SK-N-SH treated with all-trans-retinoic acid at 6 μM for 48 hours (cell line): ENCODE data around the gene UBASH3A.

Experiments
- ATAC-seq: fragments of 200-7000 bp; cut with Tn5 transposase; 3 replicates; pipeline ENCODE4 v1.9.1; 2020; ENCODE audit warnings: mild to moderate bottlenecking, moderate library complexity
- BACH2 ChIP-seq: fragments of 250-450 bp; sonication (Bioruptor Pico); IDR thresholded peaks from 2 replicates; pipeline ENCODE4 v1.9.0; 2021; ENCODE audit warnings: mild to moderate bottlenecking, borderline replicate concordance
- CREB5 ChIP-seq: fragments of 250-450 bp; sonication (Bioruptor Pico); IDR thresholded peaks from 2 replicates; pipeline ENCODE4 v1.5.1; 2020; ENCODE audit warnings: low read depth, mild to moderate bottlenecking, moderate library complexity
- CSDC2 ChIP-seq: fragments of 250-450 bp; sonication (Bioruptor Pico); IDR thresholded peaks from 2 replicates; pipeline ENCODE4 v1.5.0; 2020; ENCODE audit warnings: mild to moderate bottlenecking, moderate library complexity
- CSRNP3 ChIP-seq: fragments of 250-450 bp; sonication (Bioruptor Pico); IDR thresholded peaks from 2 replicates; pipeline ENCODE4 v1.5.1; 2021; ENCODE audit warnings: mild to moderate bottlenecking, moderate library complexity
- ESRRG ChIP-seq: fragments of 250-450 bp; sonication (Bioruptor Pico); IDR thresholded peaks from 2 replicates; pipeline ENCODE4 v1.6.1; 2021; ENCODE audit warnings: mild to moderate bottlenecking
- GLIS3 ChIP-seq: fragments of 250-450 bp; sonication (Bioruptor Pico); IDR thresholded peaks from 2 replicates; pipeline ENCODE4 v1.5.0; 2020; ENCODE audit warnings: mild to moderate bottlenecking, moderate library complexity
- OSR1 ChIP-seq: fragments of 250-450 bp; sonication (Bioruptor Pico); IDR thresholded peaks from 2 replicates; pipeline ENCODE4 v1.8.0; 2022; ENCODE audit warnings: moderate library complexity, mild to moderate bottlenecking, inconsistent platforms
- PATZ1 ChIP-seq: fragments of 250-450 bp; sonication (Bioruptor Pico); IDR thresholded peaks from 2 replicates; pipeline ENCODE4 v1.8.0; 2020; ENCODE audit warnings: mild to moderate bottlenecking, moderate library complexity, borderline replicate concordance
- POU6F1 ChIP-seq: fragments of 250-450 bp; sonication (Bioruptor Pico); IDR thresholded peaks from 2 replicates; pipeline ENCODE4 v1.8.0; 2021; ENCODE audit warnings: low read depth, mild to moderate bottlenecking, moderate library complexity, borderline replicate concordance
- PPARA ChIP-seq: fragments of 250-450 bp; sonication (Bioruptor Pico); IDR thresholded peaks from 2 replicates; pipeline ENCODE4 v1.5.0; 2020; ENCODE audit warnings: mild to moderate bottlenecking, borderline replicate concordance
- RARB ChIP-seq: fragments of 250-450 bp; sonication (Bioruptor Pico); IDR thresholded peaks from 2 replicates; pipeline ENCODE4 v1.8.0; 2021; ENCODE audit warnings: mild to moderate bottlenecking, moderate library complexity
- SNAI2 ChIP-seq: fragments of 250-450 bp; sonication (Bioruptor Pico); IDR thresholded peaks from 2 replicates; pipeline ENCODE4 v1.5.0; 2020; ENCODE audit warnings: mild to moderate bottlenecking, moderate library complexity
- TOX ChIP-seq: fragments of 250-450 bp; sonication (Bioruptor Pico); IDR thresholded peaks from 2 replicates; pipeline ENCODE4 v1.8.0; 2021; ENCODE audit warnings: mild to moderate bottlenecking, moderate library complexity, borderline replicate concordance
- TSHZ2 ChIP-seq: fragments of 250-450 bp; sonication (Bioruptor Pico); IDR thresholded peaks from 2 replicates; pipeline ENCODE4 v1.5.0; 2020; ENCODE audit warnings: mild to moderate bottlenecking, moderate library complexity
- ZC3H10 ChIP-seq: fragments of 250-450 bp; sonication (Bioruptor Pico); IDR thresholded peaks from 2 replicates; pipeline ENCODE4 v1.5.1; 2021; ENCODE audit warnings: mild to moderate bottlenecking, moderate library complexity
- ZFP3 ChIP-seq: fragments of 250-450 bp; sonication (Bioruptor Pico); IDR thresholded peaks from 2 replicates; pipeline ENCODE4 v1.5.0; 2020; ENCODE audit warnings: mild to moderate bottlenecking, moderate library complexity
- ZNF70 ChIP-seq: fragments of 450-650 bp; formaldehyde crosslinking; IDR thresholded peaks from 2 replicates; pipeline ENCODE4 v1.5.0; 2020; ENCODE audit warnings: mild to moderate bottlenecking, moderate library complexity

The UBASH3A gene

GRCh38 chr21:42431196-42431595 lies 27.5 kb downstream of the UBASH3A start:
- TF ChIP-seq ZC3H10 (CRISPR knock-in tag) (no peak), PATZ1 (CRISPR knock-in tag) (no peak), ZFP3 (no peak), RARB (no peak), SNAI2 (CRISPR knock-in tag) (no peak), TOX (no peak), CSDC2 (no peak), ZNF70 (CRISPR knock-in tag) (no peak), CREB5 (CRISPR knock-in tag) (no peak), BACH2 (no peak), PPARA (CRISPR knock-in tag) (no peak), POU6F1 (no peak), TSHZ2 (no peak), OSR1 (no peak), GLIS3 (CRISPR knock-in tag) (no peak), ESRRG (CRISPR knock-in tag) (no peak)
- ATAC-seq, result no peak

GRCh38 chr21:42432695-42433094 lies 29.0 kb downstream of the UBASH3A start:
- no peak for ATAC-seq
- no peak for TF ChIP-seq GLIS3 (CRISPR knock-in tag)
- TF ChIP-seq CSRNP3, result no peak
- no peak for TF ChIP-seq ZFP3
- no peak for TF ChIP-seq RARB
- no peak for TF ChIP-seq CREB5 (CRISPR knock-in tag)
- no peak for TF ChIP-seq POU6F1
- TF ChIP-seq CSDC2, result no peak
- no peak for TF ChIP-seq TSHZ2
- no peak for TF ChIP-seq BACH2
